Stomach (tissue), 9 donors: ENCODE data around the gene DSE. TPM values are rescaled to one million over a fixed set of nuclear protein-coding genes. Genes with fewer than 3 reads are reported as not detected.
A peak's percentile ranks its signal among the peaks of the same experiment; 100 is the strongest.

ENCODE experiments used
- DNase-seq, 2 donors: peaks; one replicate each; pipeline versions ENCODE4 v3.0.0 to v3.0.0-alpha.2; 2013 to 2019
- H3K27ac ChIP-seq, 5 donors: fragments of 200-600 bp in 4 of 5; sonication (generic) in 4 of 5; one replicate each; pipeline ENCODE4 v1.5.1; 2013 to 2019; ENCODE audit warnings: mild to moderate bottlenecking in 1 of 5, moderate library complexity in 1 of 5
- H3K27me3 ChIP-seq, 3 donors: fragments of 200-600 bp; sonication (generic); one replicate each; pipeline ENCODE4 v1.5.1; 2017 to 2019; ENCODE audit warnings: mixed run types in 1 of 3
- H3K36me3 ChIP-seq, 4 donors: fragments of 200-600 bp; sonication (generic); 1 replicate in 3 of 4; 2 replicates in 1 of 4; pipeline ENCODE4 v1.5.1; 2016 to 2019
- H3K4me1 ChIP-seq, 4 donors: fragments of 200-600 bp; sonication (generic); one replicate each; pipeline ENCODE4 v1.5.1; 2016 to 2019
- H3K4me3 ChIP-seq, 4 donors: fragments of 200-600 bp; sonication (generic) in 3 of 4; one replicate each; pipeline ENCODE4 v1.5.1; 2016 to 2019; ENCODE audit warnings: mild to moderate bottlenecking in 1 of 4
- H3K9me3 ChIP-seq, 4 donors: fragments of 200-600 bp; sonication (generic); one replicate each; pipeline ENCODE4 v1.5.1; 2016 to 2019
- EP300 ChIP-seq: sonication (generic); formaldehyde crosslinking; IDR thresholded peaks from one replicate; pipeline ENCODE4 v1.6.1; 2017; ENCODE audit warnings: antibody characterized with exemption
- POLR2A ChIP-seq, 4 donors: fragments of 450-650 bp; IDR thresholded peaks; one replicate each; pipeline ENCODE4 v1.6.1; 2016; ENCODE audit warnings: antibody characterized with exemption in 4 of 4, control low read depth in 2 of 4, mild to moderate bottlenecking in 1 of 4, moderate library complexity in 1 of 4
- POLR2AphosphoS5 ChIP-seq, 3 donors: sonication (generic); formaldehyde crosslinking; IDR thresholded peaks; one replicate each; pipeline ENCODE4 v1.6.1; 2016; ENCODE audit warnings: antibody characterized with exemption in 3 of 3
- WGBS, 5 donors: extraction: QIAGEN DNeasy Blood & Tissue Kit in 3 of 5; methylation state at CpG; one replicate each; pipeline versions ENCODE4 v1.1.5 to v1.1.7; 2013 to 2018; 5-methylcytosine and 5-hydroxymethylcytosine counted together
- intact Hi-C: fragments of 100-400 bp; cut with DNase I; formaldehyde crosslinking; loops from one replicate; pipeline ENCODE4 v1.15.1; 2023; ENCODE audit warnings: low total_unique reads
- polyA plus RNA-seq, 3 donors: library from polyadenylated mRNA; stranded (reverse); fragments of 200-250 nt; gene quantifications; one replicate each; pipeline ENCODE4 v1.2.3, GENCODE V29; 2013
- total RNA-seq, 5 donors: library from RNA; depleted of rRNA; stranded (reverse); fragments of >200 nt; gene quantifications; one replicate each; pipeline versions ENCODE4 v1.1.0 to v1.2.3, GENCODE V29; 2014 to 2016
- TF ChIP-seq, protein P1 (sequence below), 7 experiments: fragments of 450-650 bp in 4 of 7; fragments of 200-600 bp in 3 of 7; sonication (generic) in 3 of 7; IDR thresholded peaks; one replicate each; pipeline ENCODE4 v1.5.1; 2016 to 2019; ENCODE audit warnings: antibody characterized with exemption in 7 of 7, control low read depth in 2 of 7, mild to moderate bottlenecking in 1 of 7
- donor health status: healthy with polysubstance abuse.
- donor health status: Bipolar disorder and iron deficiency.
- donor health status: healthy.

DSE gene
- total and polyA plus RNA-seq, 8 donors, result 3.8 to 39.8 (median 12.5) TPM

GRCh38 chr6:116326996-116327395, 43.8 kb upstream of the DSE start:
- H3K27me3 ChIP-seq, result no peaks in the 10 kb centered on the region
- intact Hi-C loops, result no loop called here
- H3K36me3 ChIP-seq, result no peaks in the 10 kb centered on the region
- WGBS, 5 donors, result 67 to 75% (median 69%) methylated on average over 4 of the region's 4 CpGs
- TF ChIP-seq POLR2AphosphoS5 (IDR thresholded peaks at IDR 0.05), result no peak
- no peak for TF ChIP-seq EP300
- TF ChIP-seq POLR2A (IDR thresholded peaks at IDR 0.05), result no peak
- TF ChIP-seq, protein P1, sequence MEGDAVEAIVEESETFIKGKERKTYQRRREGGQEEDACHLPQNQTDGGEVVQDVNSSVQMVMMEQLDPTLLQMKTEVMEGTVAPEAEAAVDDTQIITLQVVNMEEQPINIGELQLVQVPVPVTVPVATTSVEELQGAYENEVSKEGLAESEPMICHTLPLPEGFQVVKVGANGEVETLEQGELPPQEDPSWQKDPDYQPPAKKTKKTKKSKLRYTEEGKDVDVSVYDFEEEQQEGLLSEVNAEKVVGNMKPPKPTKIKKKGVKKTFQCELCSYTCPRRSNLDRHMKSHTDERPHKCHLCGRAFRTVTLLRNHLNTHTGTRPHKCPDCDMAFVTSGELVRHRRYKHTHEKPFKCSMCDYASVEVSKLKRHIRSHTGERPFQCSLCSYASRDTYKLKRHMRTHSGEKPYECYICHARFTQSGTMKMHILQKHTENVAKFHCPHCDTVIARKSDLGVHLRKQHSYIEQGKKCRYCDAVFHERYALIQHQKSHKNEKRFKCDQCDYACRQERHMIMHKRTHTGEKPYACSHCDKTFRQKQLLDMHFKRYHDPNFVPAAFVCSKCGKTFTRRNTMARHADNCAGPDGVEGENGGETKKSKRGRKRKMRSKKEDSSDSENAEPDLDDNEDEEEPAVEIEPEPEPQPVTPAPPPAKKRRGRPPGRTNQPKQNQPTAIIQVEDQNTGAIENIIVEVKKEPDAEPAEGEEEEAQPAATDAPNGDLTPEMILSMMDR (IDR thresholded peaks at IDR 0.05), result no peak
- H3K27ac ChIP-seq, result peak overlapping the region in 1 of 5 donors; percentile 14
- H3K4me3 ChIP-seq, result no peak overlapping the region
- peak in 1 of 2 donors; percentile 13 for DNase-seq
- H3K9me3 ChIP-seq, result no peaks in the 10 kb centered on the region
- H3K4me1 ChIP-seq, result peaks cover 0 to 9% (median 4%) of the 10 kb centered on the region in 4 donors

GRCh38 chr6:116327803-116328527, 42.8 kb upstream of the DSE start:
- Histone ChIP-seq H3K36me3 (no peaks in the 10 kb centered on the region), H3K4me3 (no peak overlapping the region), H3K27me3 (no peaks in the 10 kb centered on the region), H3K4me1 (peaks cover 0 to 8% (median under 1%) of the 10 kb centered on the region in 4 donors), H3K27ac (peak overlapping the region in 3 of 5 donors; percentile 6 to 55 (median 38)), H3K9me3 (no peaks in the 10 kb centered on the region)
- TF ChIP-seq, protein P1 (IDR thresholded peaks at IDR 0.05), result no peak
- no peak for TF ChIP-seq POLR2AphosphoS5 (IDR thresholded peaks at IDR 0.05)
- no peak for TF ChIP-seq EP300
- TF ChIP-seq POLR2A (IDR thresholded peaks at IDR 0.05), result no peak
- no peak for DNase-seq
- WGBS, 5 donors, result 68 to 77% (median 71%) methylated on average over 6 of the region's 6 CpGs
- intact Hi-C loops, result no loop called here

DNA sequence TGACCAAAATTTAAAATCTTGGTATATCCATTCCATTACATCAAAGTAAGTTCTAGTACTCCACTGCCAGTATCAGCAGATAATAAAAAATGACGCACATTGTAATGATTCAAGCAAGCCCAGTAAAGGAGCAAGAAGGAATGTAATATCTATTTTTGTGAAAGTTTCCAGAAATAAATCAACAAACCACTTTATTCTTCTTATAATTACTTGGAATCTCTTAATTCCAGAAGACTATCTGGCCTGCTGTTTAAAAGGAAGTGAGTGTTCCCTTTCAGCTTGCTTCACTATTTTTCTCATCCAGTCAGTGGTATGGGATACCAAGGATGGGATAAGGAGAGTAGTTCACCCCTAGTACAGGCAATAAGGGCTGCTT, 42.2 kb upstream of the DSE start:
- Histone ChIP-seq H3K27ac (peak overlapping the region in 3 of 5 donors; percentile 6 to 55 (median 38)), H3K9me3 (peaks cover 0 to 5% (median 0%) of the 10 kb centered on the region in 4 donors), H3K27me3 (no peaks in the 10 kb centered on the region), H3K36me3 (no peaks in the 10 kb centered on the region), H3K4me3 (no peak overlapping the region), H3K4me1 (peaks cover 0 to 8% (median 0%) of the 10 kb centered on the region in 4 donors)
- DNase-seq, result no peak
- intact Hi-C loops, result no loop called here
- TF ChIP-seq, protein P1 (IDR thresholded peaks at IDR 0.05), result no peak
- no peak for TF ChIP-seq EP300
- no peak for TF ChIP-seq POLR2AphosphoS5 (IDR thresholded peaks at IDR 0.05)
- no peak for TF ChIP-seq POLR2A (IDR thresholded peaks at IDR 0.05)
- WGBS, 5 donors, result 69 to 91% (median 78%) methylated on average over 1 of the region's 1 CpG

- peaks cover 0 to 8% (median 0%) of the 10 kb centered on the region in 4 donors for H3K4me1 ChIP-seq
- intact Hi-C loops, result no loop called here
- TF ChIP-seq POLR2AphosphoS5 (IDR thresholded peaks at IDR 0.05) (no peak), EP300 (no peak), POLR2A (IDR thresholded peaks at IDR 0.05) (no peak)
- TF ChIP-seq, protein P1 (IDR thresholded peaks at IDR 0.05), result no peak
- DNase-seq, result no peak
- no peaks in the 10 kb centered on the region for H3K27me3 ChIP-seq
- H3K27ac ChIP-seq, result peak overlapping the region in 1 of 5 donors; percentile 55
- H3K4me3 ChIP-seq, result no peak overlapping the region
- H3K36me3 ChIP-seq, result no peaks in the 10 kb centered on the region
- peaks cover 0 to 6% (median 0%) of the 10 kb centered on the region in 4 donors for H3K9me3 ChIP-seq
These were observed 41.6 kb upstream of the DSE start for GRCh38 chr6:116329156-116329555.
